ENCODE results near the gene MSI2.

Gene MSI2

DNA sequence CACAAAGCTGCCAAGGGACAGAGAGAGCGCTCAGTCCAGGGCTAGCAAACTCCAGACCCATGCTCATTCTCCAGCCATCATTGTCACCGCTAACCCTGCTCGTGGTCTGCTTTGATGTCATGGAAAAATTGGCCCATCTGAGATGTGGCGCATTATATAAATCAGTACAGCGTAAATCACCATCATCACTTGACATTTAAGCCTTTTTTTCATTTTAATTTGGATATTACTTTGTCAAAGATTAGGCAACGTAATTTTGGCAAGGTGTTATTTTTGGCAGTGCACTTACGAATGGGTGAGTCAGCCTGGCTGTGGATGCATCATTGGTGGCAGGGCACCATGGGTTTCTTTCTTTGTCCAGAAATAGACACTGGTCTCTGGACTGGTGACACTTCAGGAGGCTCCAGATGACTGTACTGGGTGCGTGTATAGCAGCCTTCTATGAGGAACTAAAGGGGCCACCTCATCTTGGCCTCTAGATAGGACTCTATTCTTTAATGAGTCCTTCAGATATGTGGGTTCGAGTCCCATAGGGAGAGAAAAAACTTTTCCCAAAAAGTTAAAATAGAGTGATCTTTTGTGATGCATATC lies 166.3 kb downstream of the MSI2 start:
- peak in 1 of 2 experiments; percentile 26 for DNase-seq

DNA sequence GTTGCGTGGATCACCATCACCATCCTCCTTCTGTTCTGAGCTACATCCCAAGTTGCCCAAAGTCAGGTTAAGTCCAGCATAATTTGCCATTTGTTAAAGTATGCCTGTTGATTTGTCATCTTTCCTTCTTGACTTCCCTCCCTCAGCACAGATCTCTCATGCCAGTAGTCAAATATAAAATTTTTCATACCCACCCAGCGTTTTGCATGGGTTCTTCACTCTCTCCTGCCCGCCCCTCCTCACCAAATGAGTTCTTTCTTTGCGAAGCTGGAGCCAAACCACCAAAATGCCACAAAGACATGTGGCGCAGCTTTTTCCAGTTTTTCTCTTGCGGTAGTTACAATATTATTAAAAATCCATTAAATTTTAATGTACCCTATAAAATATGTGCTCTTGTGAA lies 167.2 kb downstream of the MSI2 start:
- no peak for DNase-seq

DNA sequence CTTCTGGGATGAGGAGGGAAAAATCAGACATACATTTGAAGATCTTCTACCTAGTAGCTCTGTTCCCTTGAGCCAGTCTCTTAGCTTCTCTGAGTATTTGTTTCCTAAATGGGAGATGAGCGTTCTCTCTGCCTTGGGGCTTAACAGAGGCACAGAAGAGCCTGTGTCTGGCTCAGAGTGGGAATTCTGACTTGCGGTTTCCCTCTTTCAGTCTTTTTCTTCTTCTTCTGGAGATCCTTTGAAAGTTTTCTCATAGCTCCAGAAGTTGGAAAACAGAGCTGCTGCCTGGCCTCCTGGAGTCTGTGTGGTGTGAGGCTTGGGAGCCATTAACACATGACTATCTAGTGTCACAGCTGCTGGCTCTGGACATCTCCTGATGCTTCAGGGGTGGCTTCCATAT lies 167.9 kb downstream of the MSI2 start:
- no peak for DNase-seq

DNA sequence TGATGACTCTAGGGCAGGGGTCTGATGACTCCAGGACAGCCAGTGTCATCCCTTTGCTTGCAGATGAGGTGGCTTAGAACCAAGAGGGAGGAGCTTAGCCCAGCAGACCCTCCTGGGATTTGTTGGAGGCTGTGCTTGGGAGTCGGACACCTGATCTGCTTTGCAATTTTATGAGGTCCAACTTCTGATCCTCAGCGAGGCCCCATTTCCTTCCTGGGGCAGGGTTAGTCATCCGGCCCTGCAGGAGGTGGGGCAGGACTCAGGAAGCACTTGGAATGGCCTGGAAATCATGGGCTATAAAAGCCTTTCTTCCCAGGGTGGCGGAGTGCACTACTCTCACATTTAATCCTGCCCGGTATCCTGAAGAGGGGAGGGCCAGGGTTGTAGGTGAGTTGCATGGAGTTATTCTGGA lies 168.5 kb downstream of the MSI2 start:
- DNase-seq = no peak

DNA sequence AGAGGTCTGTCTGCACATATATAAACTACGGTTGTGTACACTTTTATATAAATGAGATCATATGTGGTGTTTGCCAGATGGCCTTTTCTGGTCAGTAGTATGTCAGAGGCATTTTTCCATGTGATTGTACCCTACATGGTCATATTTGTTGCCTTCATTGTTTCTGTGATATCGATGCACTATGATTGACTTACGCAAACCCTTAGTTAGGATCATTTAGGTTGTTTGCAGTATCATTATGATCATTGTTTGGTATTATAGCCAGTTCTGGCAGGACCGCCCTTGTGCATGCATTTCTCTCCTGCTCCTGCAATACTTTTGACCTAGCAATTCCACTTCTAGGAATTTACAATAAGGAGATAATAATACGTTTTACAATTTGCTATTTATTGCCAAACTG lies 169.1 kb downstream of the MSI2 start:
- DNase-seq = no peak

DNA sequence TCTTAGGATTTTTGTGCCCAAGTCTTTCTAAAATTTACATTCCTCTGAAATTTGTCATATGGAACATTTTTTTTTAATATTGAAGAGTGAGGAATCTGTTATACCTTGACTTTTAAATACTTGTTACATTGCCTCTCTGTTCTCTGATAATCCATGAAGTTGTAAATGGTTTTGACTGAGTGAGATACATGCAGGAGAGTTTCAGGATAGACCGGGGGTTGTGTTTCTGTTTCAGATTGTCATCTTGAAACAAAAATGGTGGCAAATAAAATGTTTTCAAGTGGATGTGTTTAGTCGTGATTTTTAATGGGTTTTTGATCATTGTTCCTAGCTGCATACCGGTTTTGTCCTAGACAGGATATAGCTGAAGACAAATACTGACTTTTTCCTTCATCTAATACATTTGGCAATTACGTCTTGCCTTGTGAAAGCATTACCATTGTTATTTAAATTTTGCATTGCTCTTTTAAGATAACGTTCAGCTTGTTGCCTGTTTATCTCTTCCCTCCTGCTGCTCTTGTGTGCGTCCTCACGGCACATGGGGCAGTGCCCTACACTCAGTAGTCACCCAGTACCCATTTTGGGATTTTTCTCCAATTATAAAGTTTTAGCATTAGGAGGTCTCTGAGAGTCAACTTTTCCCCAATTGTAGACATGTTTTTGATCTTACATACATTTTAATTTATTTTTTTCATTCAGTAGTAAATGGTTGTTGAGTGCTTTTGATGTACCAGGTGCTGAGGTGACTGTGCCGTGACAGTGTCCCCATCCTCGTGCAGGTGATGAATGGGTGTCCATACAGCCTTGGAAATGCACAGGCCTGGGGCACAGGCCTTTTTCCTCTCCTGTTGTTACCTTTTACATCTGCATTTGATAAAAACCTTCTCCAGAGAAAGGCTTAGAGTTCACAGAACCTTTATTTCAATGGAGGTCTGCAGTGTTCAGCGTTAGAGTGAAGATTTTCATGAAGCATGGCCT lies 169.9 kb downstream of the MSI2 start:
- DNase-seq = no peak

DNA sequence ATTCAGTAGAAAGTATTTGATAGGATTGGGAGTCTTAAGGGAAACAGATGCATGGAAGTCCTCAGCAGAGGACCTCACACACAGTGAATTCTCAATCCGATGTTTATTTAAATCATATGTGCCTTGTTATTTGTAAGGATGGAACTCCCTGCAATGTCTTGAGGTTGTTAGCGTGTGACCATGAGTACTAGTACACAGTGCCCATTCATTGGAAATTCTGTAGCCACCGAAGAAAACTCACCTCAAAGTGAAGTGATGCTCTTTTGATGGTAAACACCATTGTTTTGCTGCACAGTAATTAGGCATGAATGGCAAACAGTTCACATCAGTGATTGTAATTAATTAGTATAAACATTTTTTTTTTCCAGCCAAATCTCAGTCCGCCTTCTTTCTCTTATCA lies 173.6 kb downstream of the MSI2 start:
- DNase-seq = no peak

DNA sequence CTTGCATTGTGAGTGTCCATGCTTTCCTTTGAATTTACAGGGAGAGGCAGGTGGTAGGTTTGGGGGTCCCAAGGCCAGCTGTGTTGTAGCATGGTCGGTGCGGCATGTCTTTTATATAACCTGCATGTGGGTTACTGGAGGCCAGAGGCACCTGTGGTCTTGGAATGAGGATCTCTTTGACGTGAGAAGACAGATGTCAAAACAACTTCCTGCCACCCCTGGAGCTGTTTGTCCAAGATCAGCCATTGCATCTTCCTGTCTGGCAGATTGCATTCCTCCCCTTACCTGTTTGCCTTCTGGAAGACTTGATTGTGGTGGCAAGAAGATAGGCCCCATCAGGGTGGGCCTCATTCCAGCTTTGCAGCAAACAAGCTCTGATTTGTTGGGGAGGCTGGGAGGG lies 175.1 kb downstream of the MSI2 start:
- no peak for DNase-seq

DNA sequence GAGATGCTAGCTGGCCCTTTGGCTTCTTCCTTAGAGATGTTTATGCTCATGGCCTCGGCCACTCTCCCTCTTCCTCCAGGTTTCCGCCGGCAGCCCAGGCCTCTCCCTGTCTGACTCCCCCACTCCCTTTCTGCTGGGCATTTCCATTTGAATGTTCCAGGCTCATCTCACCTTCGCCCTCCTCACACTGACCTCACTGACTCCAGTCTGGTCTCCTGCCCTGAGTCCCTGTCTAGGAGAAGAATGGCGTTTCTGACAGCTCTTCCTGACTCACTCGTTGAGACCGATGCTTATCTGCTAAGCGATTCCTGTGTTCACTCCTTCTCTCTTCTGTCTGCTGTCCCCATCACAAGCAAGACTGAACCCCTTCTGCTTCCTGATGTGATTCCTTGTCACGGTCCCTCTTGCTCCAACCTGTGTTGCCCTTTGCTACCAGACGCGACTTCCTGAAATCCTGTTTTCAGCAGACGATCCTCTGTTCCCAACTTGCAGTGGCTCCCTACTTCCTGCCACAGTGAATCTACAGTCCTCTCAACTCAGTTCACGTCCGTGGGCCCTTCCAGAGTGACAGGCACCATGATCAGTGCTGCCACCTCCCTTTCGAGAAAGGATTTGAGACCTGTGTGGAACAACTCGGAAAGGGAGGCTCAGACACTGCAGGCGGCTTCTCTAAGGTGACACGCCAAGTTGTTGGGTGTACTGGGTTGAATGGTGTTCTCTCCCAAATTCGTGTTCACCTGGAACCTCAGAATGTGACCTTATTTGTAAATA lies 176.4 kb downstream of the MSI2 start:
- DNase-seq = no peak

DNA sequence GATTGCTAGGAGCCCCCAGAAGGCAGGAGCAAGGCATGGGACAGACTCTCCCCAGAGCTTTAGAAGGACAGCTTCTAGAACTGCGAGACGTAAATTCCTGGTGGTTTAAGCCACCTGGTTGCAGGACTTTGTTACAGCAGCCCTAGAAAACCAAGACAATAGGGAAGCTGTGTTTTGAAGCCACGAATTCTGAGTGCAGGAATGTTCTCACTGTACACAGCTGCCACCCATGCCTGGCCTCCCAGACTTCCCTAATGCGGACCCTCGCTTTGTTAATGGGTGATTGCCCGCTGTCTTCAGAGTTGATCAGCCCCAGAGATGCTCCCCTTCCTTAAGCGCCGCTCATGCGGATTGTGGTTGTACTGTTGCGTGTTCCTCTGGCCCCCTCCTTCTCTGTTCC lies 177.1 kb downstream of the MSI2 start:
- no peak for DNase-seq

DNA sequence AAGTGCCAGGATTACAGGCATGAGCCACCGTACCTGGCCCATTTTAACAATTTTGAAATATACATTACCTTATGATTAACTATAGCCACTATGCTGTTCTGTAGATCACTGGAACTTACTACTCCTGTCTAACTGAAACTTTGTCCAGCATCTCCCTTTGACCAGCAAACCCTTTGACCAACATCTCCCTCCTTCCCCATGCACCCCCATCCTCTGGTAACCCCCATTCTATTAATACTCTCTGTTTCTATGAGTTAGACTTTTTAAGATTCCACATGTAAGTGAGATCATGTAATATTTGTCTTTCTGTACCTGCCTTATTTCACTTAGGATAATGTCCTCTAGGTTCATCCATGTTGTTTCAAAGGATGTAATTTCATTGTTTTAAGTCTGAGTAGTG lies 178.0 kb downstream of the MSI2 start:
- DNase-seq = no peak

DNA sequence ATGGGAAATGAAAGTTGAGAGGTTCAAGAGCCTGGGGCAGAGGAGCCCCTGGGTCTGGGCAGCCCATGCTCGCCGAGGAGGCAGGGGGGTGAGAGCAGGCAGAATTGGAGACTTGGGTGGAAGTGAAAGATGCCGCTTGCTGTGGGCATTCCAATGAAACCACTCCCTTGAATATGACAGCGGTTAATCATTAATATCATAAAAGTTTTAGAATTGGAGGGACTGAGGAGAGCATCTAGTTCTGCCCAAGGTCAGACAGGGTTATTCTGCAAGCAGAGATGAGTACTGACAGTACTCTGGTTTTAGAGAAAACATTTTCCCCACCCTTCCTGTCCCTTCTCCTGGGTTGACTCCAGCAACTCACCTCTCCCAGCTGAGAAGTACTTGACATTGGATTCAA lies 180.2 kb downstream of the MSI2 start:
- no peak for DNase-seq

DNA sequence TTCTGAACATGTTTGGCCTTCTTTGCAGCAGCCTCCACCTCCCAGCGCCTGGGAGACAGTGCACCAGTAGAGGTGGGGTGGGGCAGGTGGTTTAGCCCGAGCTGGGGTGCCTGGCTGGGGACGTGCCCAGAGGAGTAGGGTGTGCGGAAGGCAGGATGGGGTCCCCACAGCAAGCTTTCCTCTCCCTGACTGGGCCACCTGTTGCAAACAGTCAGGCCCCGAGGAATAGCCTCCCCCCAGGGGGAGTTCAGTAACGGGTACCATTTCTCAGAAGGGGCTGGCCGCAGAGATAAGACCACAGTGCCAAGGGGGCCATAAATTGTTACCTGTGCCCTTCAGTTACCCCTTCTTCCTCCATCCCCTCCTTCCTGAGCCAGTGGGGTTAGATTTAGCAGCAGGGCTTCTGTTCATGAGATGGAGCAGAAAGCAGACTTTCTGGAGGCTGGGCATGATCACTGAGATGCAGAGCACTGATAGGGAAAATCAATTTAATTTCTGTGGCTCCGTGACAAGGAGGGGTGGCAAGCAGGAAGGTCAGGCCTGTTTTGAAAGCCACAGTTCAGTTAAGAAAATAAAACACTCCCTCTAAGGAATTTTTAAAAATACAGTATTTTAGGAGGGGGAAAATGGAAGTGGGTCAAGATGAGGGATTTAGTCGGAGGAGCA lies 181.9 kb downstream of the MSI2 start:
- DNase-seq = no peak

DNA sequence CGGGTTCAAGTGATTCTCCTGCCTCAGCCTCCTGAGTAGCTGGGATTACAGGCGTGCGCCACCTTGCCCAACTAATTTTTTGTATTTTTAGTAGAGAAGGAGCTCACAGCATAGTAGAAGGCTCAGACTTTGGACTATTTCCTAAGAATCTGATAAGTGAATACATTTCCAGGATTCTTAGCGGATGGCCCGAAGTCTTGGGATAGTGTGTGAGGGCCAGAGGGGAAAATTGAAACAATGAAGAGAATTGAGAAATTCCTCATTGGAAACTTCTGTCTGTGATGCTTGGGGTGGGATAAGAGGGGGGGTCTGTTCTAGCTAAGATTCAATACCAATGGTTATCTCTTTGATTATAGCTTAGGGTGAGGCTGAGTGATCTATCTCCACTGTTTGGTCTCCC lies 183.3 kb downstream of the MSI2 start:
- DNase-seq = no peak

DNA sequence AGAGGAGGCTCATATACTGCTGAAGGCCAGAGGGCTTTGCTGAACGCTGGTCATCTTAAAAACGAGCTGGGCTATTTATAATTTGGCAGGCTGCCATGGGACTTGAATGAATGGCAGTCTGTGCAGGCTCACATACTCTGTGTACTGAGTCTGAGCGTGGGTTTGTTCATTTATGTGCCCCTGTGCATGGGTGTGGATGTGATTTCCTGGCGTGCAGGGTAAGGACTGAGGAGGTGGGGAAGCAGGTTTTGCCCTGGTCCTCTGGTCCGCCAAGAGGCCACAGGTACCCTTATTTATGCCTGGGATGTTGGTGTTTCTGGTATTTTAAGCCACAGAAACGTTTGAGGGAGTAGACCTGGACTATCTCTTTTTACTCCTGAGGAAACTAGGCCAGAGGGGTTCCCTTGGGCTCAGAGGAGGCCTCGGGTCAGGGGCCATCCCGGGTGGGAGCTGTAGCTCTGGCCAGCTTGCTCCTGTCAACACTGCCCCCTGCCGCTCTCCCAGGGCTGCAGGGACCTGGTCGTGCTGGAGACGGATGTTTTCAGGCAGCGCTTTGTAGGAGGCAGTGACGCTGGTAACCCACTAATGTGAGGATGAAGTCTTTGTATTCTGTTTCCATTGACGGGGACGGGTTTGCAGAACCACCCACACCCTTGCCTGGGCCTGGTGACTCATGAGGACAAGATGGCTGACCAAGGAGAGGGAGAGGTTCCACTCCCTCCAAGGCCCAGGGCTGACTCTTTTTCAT lies 184.4 kb downstream of the MSI2 start:
- DNase-seq = peak in 1 of 2 experiments; percentile 45

DNA sequence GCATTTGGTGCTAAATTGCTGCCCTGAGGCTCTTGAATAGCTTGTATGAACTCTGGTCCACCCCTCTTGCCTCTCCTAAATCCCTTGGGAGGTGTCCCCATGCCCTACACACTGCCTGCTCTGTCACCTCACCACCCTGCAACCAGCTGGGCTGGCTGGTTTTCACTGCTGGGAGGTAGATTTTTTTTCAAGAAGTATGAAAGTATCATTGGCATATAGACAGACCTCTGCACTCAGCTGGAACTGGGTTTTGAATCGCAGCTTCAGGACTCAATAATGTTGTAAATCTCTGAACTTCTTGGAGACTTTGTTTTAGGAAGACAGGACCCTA lies 184.9 kb downstream of the MSI2 start:
- DNase-seq = no peak

DNA sequence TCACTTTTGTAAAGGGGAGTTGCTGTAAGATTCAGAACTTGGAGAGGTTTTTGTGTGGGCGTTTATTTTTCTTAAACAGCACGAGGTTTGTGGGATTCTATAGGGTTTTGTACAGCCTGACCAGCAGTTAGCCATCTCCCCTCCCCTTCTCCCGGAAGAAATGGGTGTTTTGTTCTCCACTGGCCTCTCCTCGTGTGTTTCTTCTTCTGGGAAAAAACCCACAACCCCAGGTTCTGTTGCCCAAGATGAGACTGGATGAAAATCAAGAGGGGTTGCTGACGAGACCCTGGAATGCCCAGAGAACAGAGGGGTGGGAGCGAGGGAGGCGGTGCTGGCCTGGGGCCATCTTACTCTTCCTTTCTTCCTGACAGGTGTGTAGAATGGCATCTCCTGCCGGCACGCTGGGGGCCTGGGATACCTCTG lies 186.1 kb downstream of the MSI2 start:
- no peak for DNase-seq

DNA sequence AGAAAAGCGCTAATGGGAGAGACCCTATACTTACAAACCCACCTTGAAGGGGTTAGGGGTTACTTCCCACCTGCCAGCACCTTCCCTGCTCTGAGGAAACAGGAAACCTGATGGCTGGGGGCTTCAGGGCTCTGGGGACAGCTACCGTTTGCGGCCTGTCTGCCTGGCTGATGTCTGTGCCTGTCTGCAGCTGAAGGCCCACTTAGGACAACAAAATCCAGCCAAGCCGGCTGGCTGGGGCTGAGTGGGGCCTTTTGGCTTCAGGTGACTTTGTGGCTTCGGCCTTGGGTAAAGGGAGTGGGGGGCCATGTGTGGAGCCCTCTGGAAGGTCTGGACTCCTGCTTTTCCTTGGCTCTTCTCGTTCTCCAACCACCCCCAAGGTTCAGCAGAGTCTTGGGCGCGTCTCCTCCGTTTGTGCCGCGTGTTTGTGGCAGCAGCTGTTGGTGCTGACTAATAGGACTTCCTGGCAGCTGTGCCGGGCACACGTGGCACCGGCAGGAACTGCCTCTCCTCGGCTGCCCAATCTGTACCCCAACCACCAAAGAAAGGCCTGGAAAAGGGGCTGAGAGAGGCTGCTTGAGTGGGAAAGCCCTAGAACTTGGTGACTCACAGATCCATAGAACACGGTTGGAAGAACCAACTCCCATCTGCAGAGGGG lies 186.7 kb downstream of the MSI2 start:
- peak in 1 of 2 experiments; percentile 16 for DNase-seq

DNA sequence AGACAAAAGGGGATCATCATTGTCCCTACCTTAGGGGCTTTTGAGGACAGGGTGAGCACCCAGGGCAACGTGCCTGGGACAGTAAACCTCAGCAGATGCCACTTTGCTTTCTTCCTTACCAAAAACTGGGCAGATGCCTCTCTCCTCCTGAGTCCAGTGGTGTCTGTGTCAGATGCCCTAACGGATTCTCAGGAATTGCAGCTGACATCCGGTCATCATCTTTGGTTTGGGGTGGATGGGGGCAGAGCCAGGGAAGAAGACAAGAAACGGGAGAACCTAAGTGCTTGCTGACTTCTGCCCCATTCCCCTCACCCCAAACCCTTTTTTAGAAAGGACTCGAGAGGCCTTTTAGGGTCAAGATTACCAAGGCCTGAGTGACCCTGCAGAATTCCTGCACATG lies 187.5 kb downstream of the MSI2 start:
- no peak for DNase-seq

DNA sequence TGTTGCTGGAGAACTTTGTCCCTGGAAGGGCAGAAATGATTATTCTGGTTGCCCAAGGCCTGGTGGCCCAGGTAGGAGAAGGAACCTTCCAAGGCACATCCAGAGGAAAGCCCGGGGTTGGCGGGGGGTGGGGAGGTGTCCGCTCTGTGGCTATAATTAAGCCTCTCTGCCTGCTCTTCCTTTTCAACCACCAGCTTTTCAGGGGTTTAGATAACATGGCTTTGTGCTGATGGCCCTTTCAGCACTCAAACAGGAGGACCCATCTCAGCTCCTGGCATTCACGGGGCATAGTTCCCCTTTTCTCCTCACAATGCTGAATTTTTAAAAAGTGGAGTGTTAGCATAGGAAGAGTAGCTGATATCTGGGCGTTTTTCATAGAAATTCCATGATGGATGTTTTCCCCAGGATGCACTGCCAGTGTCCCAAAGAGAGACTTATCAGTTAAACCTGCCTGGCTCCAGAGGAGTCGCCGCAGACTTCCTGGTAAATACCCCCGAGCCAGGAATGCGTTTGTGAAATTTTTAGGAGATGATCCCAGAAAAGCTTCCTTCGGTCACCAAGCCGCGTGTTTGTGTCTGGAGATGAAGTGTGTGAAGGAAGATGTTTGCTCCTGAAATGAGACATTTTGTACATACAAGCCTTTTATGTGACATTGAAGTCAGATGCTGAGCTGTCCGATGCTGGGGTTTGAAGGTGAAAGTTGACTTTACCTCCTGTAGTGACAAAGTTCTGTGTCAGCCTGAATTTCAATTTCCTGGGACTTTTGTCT lies 188.5 kb downstream of the MSI2 start:
- no peak for DNase-seq

Measured in NCI-H446 (cell line).